ENCODE results near the gene SRCAP. TPM values are rescaled to one million over a fixed set of nuclear protein-coding genes. Genes with fewer than 3 reads are reported as not detected.

Gene SRCAP
- polyA plus RNA-seq, 1 donor (not counting 4 experiments of a cell fraction or from before 2014, with no cell fraction given) = 1.4 TPM

DNA sequence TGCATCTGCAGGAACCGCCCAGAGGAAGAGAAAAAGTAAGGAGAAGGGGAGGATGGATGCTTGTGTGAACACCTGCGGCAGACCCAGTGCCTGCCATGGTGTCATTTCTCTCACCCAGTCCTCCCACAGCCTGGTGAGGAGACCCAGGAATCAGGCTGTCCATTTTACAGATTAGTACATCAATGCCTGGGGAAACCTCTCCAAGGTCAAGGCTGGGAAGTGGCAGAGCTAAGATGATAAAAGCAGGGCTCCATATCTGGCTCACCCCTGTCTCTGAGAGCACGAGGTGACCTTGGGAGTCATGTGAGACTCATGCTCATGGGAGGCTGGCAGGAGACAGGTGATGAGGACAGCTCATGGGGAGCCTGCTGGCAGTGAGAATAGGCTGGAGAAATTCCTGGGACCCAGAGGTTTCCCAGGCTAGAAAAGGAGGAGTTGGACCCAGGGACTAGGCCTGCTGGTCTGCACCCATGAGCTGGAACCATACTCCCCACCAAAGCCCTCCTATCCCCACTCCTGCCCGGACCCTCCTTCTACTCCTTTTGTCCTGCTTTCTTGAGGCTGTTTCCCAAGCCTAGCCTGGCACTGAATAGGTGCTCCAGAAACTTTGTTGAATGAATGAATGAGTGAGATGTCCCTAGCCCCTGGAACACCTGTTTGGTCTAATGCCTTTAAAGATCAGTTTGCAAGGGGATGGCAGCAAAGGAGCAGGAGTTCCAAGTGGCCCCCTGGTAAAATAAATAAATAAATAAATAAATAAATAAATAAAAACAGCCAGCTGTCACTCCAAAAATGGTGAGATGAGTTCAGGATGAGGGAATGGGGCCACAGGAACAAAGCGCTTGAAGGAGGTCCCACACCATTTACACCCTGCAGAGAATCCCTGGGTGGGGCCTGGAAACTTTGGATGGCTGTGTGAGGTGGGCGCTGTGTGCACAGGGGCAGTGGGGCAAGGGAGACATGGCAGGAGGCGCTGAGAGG lies 86.4 kb downstream of the SRCAP start:
- Histone ChIP-seq H3K9ac (ENCODE audit: control insufficient read depth, extremely low read depth, insufficient read depth, low read length) (peak overlapping the region; percentile 88), H3K27me3 (ENCODE audit: control insufficient read depth, extremely low read depth, insufficient read depth, low read length) (no peaks in the 10 kb centered on the region), H3K9me1 (ENCODE audit: control insufficient read depth, extremely low read depth, insufficient read depth, low read length) (no peaks in the 10 kb centered on the region), H3K4me2 (ENCODE audit: control insufficient read depth, extremely low read depth, insufficient read depth, low read depth, low read length) (peak overlapping the region; percentile 87), H3K36me3 (ENCODE audit: control insufficient read depth in 2 of 2, extremely low read depth in 1 of 2, insufficient read depth in 2 of 2, low read length in 2 of 2) (peaks cover 6 to 18% of the 10 kb centered on the region in 2 experiments), H2AFZ (ENCODE audit: control insufficient read depth, low read length) (no peak overlapping the region), H3K79me2 (ENCODE audit: control insufficient read depth, insufficient read depth, low read length) (peaks cover 20% of the 10 kb centered on the region), H4K20me1 (ENCODE audit: control insufficient read depth, extremely low read depth, insufficient read depth, low read length) (no peaks in the 10 kb centered on the region), H3K9me3 (ENCODE audit: control insufficient read depth, low read depth, low read length) (no peaks in the 10 kb centered on the region), H3K4me3 (ENCODE audit: control insufficient read depth in 2 of 3, extremely low read depth in 1 of 3, insufficient read depth in 2 of 3, low read depth in 1 of 3, low read length in 3 of 3) (peak overlapping the region; percentile 59 to 86 (median 85)), H3K4me1 (ENCODE audit: control insufficient read depth, extremely low read depth, insufficient read depth, low read length) (peaks cover 10% of the 10 kb centered on the region), H3K27ac (ENCODE audit: control insufficient read depth, insufficient read depth, low read length) (no peak overlapping the region)
- TF ChIP-seq CTCF (optimal IDR thresholded peaks at IDR 0.05 in 1 of 3, IDR thresholded peaks at IDR 0.05 in 1 of 3, conservative IDR thresholded peaks at IDR 0.05 in 1 of 3; ENCODE audit: extremely low read depth in 1 of 3, insufficient read depth in 2 of 3, low read length in 3 of 3) (no peak), EZH2 (IDR thresholded peaks at IDR 0.05; ENCODE audit: low read length) (no peak)
- FAIRE-seq (no peak), DNase-seq (ENCODE audit: low read depth, low spot score) (no peak)
- dilution Hi-C loops (cut with MboI; ENCODE audit: extremely low pct_ligation_motif_present, low sequenced_read_pairs) = loop anchor here (25.0 kb wide), 1 partner anchor 102 kb away; the partner anchor contains the start of genes BCL7C and CTF1

- H2AFZ ChIP-seq (ENCODE audit: control insufficient read depth, low read length) = no peak overlapping the region
These were observed 87.4 kb downstream of the SRCAP start for GRCh38 chr16:30786115-30786935.

More at GRCh38 chr16:30786115-30786935, 87.4 kb downstream of the SRCAP start:
- Histone ChIP-seq H3K9me3 (ENCODE audit: control insufficient read depth, low read depth, low read length) (no peaks in the 10 kb centered on the region), H3K9ac (ENCODE audit: control insufficient read depth, extremely low read depth, insufficient read depth, low read length) (peak overlapping the region; percentile 88), H3K4me1 (ENCODE audit: control insufficient read depth, extremely low read depth, insufficient read depth, low read length) (peaks cover 10% of the 10 kb centered on the region), H3K27me3 (ENCODE audit: control insufficient read depth, extremely low read depth, insufficient read depth, low read length) (no peaks in the 10 kb centered on the region), H3K36me3 (ENCODE audit: control insufficient read depth in 2 of 2, extremely low read depth in 1 of 2, insufficient read depth in 2 of 2, low read length in 2 of 2) (peaks cover 6 to 16% of the 10 kb centered on the region in 2 experiments), H4K20me1 (ENCODE audit: control insufficient read depth, extremely low read depth, insufficient read depth, low read length) (no peaks in the 10 kb centered on the region), H3K27ac (ENCODE audit: control insufficient read depth, insufficient read depth, low read length) (peak overlapping the region; percentile 76), H3K9me1 (ENCODE audit: control insufficient read depth, extremely low read depth, insufficient read depth, low read length) (no peaks in the 10 kb centered on the region), H3K4me3 (ENCODE audit: control insufficient read depth in 2 of 3, extremely low read depth in 1 of 3, insufficient read depth in 2 of 3, low read depth in 1 of 3, low read length in 3 of 3) (peak overlapping the region; percentile 85 to 91 (median 86)), H3K79me2 (ENCODE audit: control insufficient read depth, insufficient read depth, low read length) (peaks cover 20% of the 10 kb centered on the region), H3K4me2 (ENCODE audit: control insufficient read depth, extremely low read depth, insufficient read depth, low read depth, low read length) (peak overlapping the region; percentile 87)
- FAIRE-seq (no peak), DNase-seq (ENCODE audit: low read depth, low spot score) (no peak)
- TF ChIP-seq CTCF (optimal IDR thresholded peaks at IDR 0.05 in 1 of 3, IDR thresholded peaks at IDR 0.05 in 1 of 3, conservative IDR thresholded peaks at IDR 0.05 in 1 of 3; ENCODE audit: extremely low read depth in 1 of 3, insufficient read depth in 2 of 3, low read length in 3 of 3) = no peak
- TF ChIP-seq EZH2 (IDR thresholded peaks at IDR 0.05; ENCODE audit: low read length) = no peak
- dilution Hi-C loops (cut with MboI; ENCODE audit: extremely low pct_ligation_motif_present, low sequenced_read_pairs) = loop anchor here (25.0 kb wide), 1 partner anchor 101 kb away; the partner anchor contains the start of genes BCL7C and CTF1

Data from keratinocyte (primary cell).